Measurements from ENCODE around the gene SNCAIP. TPM values are rescaled to one million over a fixed set of nuclear protein-coding genes. Genes with fewer than 3 reads are reported as not detected.

Gene SNCAIP
- total and polyA plus RNA-seq, 9 donors = 5.3 to 13.2 (median 8.9) TPM

DNA sequence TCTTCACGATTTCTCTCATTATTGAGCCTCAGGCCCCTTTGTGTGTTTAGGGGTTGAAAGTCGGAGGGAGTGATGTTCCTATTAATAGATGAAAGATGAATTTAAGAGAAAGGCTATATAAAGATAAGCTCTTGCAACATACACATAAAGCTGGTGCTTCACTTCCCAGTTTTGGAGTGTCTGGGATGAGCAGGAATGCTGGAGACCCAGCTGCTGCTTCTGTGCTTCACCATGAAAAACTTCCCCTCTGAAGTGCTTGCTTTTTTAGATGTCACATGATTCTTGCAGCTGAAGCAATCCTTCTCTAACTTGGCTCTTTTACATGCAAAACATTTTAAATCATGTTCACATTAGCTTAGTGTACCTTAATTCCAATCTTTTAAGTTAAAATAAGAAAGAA lies 19.7 kb upstream of the SNCAIP start:
- H3K9me3 ChIP-seq (replicated peaks; ENCODE audit: control insufficient read depth, low read depth, low read length) = no peaks in the 10 kb centered on the region
- peak; percentile 72 for DNase-seq
- no peaks in the 10 kb centered on the region for H3K4me1 ChIP-seq (ENCODE audit: control insufficient read depth, insufficient read depth, low read length)
- WGBS (ENCODE audit: insufficient coverage) = no CpG with 5 or more reads among the region's 2 CpGs
- no peaks in the 10 kb centered on the region for H3K36me3 ChIP-seq (ENCODE audit: control insufficient read depth, insufficient read depth, low read length)
- no peak overlapping the region for H3K4me3 ChIP-seq (ENCODE audit: low read length)
- H3K27me3 ChIP-seq (ENCODE audit: control insufficient read depth, insufficient read depth, low read length) = no peaks in the 10 kb centered on the region
- H3K27ac ChIP-seq (ENCODE audit: low read length) = no peak overlapping the region

DNA sequence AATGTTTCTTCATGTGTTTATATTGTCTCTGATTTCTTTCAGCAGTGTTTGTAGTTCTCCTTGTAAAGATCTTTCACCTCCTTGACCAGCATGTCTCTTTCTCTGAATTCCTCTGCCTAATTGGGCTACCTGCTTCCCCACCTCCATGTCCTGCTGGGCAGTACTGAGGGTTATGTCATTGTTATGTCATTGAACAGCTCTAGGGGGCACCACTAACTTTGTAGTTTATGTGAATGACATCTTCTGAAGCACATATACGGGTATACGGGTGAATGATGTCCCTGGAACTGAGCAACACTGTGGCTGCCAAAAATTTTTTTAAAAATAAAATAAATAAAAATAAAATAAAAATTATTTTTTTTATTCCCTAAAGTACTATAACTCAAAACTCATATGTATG lies 16.9 kb upstream of the SNCAIP start:
- DNase-seq = no peak
- Histone ChIP-seq H3K4me1 (ENCODE audit: control insufficient read depth, insufficient read depth, low read length) (no peaks in the 10 kb centered on the region), H3K36me3 (ENCODE audit: control insufficient read depth, insufficient read depth, low read length) (no peaks in the 10 kb centered on the region), H3K9me3 (replicated peaks; ENCODE audit: control insufficient read depth, low read depth, low read length) (no peaks in the 10 kb centered on the region), H3K27ac (ENCODE audit: low read length) (no peak overlapping the region), H3K27me3 (ENCODE audit: control insufficient read depth, insufficient read depth, low read length) (no peaks in the 10 kb centered on the region), H3K4me3 (ENCODE audit: low read length) (no peak overlapping the region)
- WGBS (ENCODE audit: insufficient coverage) = no CpG with 5 or more reads among the region's 2 CpGs

DNA sequence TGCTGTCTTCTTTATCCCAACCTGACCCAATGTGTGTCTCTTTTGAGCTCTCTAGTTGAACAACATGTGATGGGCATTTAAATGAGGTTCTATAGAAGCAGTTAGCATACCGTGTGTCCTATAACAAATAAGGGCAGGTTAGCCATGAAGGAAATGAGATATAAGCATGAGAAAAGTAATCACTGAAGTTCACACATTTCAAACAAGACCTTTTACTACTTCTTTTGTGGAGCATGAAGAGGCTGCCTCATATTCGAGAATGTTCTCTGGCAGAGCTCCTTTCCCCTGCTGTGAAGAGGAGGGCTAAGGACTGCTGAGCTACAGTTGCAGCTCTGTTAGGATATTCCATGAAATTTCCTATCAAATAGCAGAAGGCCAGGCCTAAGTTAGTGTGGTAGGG lies 15.2 kb upstream of the SNCAIP start:
- H3K4me3 ChIP-seq (ENCODE audit: low read length) = no peak overlapping the region
- WGBS (ENCODE audit: insufficient coverage) = no CpG with 5 or more reads among the region's 2 CpGs
- no peak for DNase-seq
- no peaks in the 10 kb centered on the region for H3K27me3 ChIP-seq (ENCODE audit: control insufficient read depth, insufficient read depth, low read length)
- H3K27ac ChIP-seq (ENCODE audit: low read length) = no peak overlapping the region
- no peaks in the 10 kb centered on the region for H3K36me3 ChIP-seq (ENCODE audit: control insufficient read depth, insufficient read depth, low read length)
- H3K9me3 ChIP-seq (replicated peaks; ENCODE audit: control insufficient read depth, low read depth, low read length) = no peaks in the 10 kb centered on the region
- no peaks in the 10 kb centered on the region for H3K4me1 ChIP-seq (ENCODE audit: control insufficient read depth, insufficient read depth, low read length)

DNA sequence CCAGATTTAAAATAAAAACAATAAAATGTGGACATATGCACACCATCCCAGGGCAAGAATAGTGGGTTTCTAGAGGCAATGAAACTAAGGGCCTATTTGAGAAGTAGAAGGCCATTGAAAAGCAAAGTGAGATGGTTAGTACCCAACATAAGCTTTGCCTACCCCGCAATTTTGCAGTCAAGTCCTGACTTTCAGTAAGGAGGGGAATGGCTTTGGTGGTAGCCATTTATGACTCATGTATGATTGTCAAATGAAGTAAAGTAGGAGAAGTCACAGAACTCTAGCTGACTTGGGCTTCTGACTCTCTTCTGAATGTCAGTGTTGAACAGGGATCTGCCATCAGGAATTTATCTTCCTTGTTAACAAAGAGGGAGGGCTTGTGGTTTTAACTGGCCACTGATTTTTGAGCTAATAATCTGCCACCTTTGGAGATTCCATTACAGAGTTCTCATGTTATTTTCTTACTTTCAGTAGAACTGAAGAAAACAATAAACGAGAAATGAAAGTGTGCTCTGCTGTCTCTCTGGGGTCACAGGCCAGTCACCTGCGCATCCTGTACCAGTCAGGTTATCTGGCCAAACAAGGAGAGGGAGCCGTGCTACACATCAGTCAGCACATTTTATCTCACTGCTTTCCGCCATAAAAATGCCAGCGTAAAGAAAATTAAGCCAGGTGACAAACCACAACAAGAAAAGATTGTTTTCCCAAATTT lies 14.3 kb upstream of the SNCAIP start:
- DNase-seq = no peak
- no peaks in the 10 kb centered on the region for H3K36me3 ChIP-seq (ENCODE audit: control insufficient read depth, insufficient read depth, low read length)
- 80% methylated on average over 2 of the region's 6 CpGs for WGBS (ENCODE audit: insufficient coverage)
- no peaks in the 10 kb centered on the region for H3K9me3 ChIP-seq (replicated peaks; ENCODE audit: control insufficient read depth, low read depth, low read length)
- H3K4me1 ChIP-seq (ENCODE audit: control insufficient read depth, insufficient read depth, low read length) = no peaks in the 10 kb centered on the region
- no peak overlapping the region for H3K4me3 ChIP-seq (ENCODE audit: low read length)
- no peak overlapping the region for H3K27ac ChIP-seq (ENCODE audit: low read length)
- no peaks in the 10 kb centered on the region for H3K27me3 ChIP-seq (ENCODE audit: control insufficient read depth, insufficient read depth, low read length)

DNA sequence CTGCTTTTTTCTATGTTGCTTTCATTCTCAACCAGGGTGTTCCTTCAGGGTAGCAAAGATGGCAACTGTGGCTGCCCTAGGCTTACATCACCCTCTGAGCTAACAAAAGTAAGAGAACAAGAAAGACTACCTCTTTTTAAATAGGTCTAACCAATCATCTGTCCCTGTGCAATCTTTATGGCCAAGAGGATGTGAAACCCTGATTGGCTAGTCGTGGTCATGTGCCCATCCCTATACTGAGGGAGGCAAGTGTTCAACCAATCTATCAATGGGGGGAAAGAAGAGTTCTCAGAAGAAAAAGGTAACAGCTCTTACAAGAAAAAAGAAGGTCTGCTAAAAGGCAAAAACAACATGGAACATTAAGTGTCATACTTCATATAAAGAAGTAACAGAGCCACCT lies 11.7 kb upstream of the SNCAIP start:
- no peaks in the 10 kb centered on the region for H3K36me3 ChIP-seq (ENCODE audit: control insufficient read depth, insufficient read depth, low read length)
- H3K9me3 ChIP-seq (replicated peaks; ENCODE audit: control insufficient read depth, low read depth, low read length) = no peaks in the 10 kb centered on the region
- WGBS (ENCODE audit: insufficient coverage) = no CpG with 5 or more reads among the region's 1 CpG
- no peak overlapping the region for H3K27ac ChIP-seq (ENCODE audit: low read length)
- DNase-seq = peak; percentile 15
- H3K4me1 ChIP-seq (ENCODE audit: control insufficient read depth, insufficient read depth, low read length) = no peaks in the 10 kb centered on the region
- H3K4me3 ChIP-seq (ENCODE audit: low read length) = no peak overlapping the region
- H3K27me3 ChIP-seq (ENCODE audit: control insufficient read depth, insufficient read depth, low read length) = no peaks in the 10 kb centered on the region

DNA sequence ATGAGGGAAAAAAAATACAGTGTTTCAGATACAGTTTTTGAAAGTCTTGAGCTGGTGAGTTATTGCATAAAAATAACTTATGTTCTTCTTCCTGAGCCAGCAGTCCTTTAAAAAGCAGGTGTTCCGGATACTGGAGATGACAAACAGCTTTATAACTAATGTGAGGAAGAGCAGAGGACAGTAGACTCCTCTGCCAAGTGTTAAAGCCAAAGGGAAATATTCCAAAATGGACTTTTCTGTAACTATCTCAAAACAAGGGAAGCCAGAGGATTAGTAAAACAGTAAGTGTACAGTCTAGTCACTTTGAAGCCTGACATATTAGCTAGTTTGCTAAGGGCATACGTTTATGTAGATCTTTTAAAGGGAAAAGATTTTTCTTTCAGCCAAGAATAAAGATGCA lies 11.0 kb upstream of the SNCAIP start:
- H3K36me3 ChIP-seq (ENCODE audit: control insufficient read depth, insufficient read depth, low read length) = no peaks in the 10 kb centered on the region
- DNase-seq = peak; percentile 95

DNA sequence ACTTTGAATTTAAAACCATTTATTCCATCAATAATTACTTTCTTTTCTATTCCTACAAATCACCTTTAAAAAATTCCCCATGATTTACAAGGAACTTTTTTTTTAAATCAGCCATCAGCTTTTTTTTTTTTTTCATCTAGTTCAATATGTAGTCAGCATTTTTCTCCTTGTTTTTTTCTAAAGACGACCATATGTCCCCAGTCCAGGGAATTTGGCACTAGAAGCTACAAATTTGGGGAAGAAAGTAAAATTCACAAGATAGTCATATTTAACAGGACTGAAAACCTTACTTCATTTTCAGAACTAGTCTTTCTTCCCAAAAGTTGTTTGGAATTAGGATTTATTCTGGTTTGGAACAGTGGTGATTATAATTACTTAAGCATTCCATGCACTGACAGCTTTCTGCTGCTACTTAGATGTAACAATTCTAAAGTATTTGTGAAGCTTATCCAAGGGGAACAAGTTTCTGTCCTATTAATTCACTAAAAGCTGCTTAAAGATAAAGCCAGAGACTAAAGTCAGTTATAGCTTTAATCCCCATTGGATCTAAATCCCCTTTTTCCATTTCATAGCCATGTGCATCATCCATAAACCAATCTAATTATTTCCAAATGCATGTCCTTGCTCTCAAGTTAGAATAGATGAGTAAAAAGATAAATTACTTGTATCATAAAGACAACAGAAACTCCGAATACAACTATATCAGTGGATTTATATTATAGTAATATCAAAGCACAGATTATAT lies 7.4 kb upstream of the SNCAIP start:
- no peaks in the 10 kb centered on the region for H3K27me3 ChIP-seq (ENCODE audit: control insufficient read depth, insufficient read depth, low read length)
- no peaks in the 10 kb centered on the region for H3K36me3 ChIP-seq (ENCODE audit: control insufficient read depth, insufficient read depth, low read length)
- no peaks in the 10 kb centered on the region for H3K4me1 ChIP-seq (ENCODE audit: control insufficient read depth, insufficient read depth, low read length)
- no CpG with 5 or more reads among the region's 2 CpGs for WGBS (ENCODE audit: insufficient coverage)
- H3K9me3 ChIP-seq (replicated peaks; ENCODE audit: control insufficient read depth, low read depth, low read length) = peaks cover 2% of the 10 kb centered on the region
- no peak overlapping the region for H3K27ac ChIP-seq (ENCODE audit: low read length)
- H3K4me3 ChIP-seq (ENCODE audit: low read length) = no peak overlapping the region
- peak; percentile 75 for DNase-seq

More for the DNA sequence above, 11.0 kb upstream of the SNCAIP start:
- Histone ChIP-seq H3K27ac (ENCODE audit: low read length) (no peak overlapping the region), H3K27me3 (ENCODE audit: control insufficient read depth, insufficient read depth, low read length) (no peaks in the 10 kb centered on the region), H3K4me1 (ENCODE audit: control insufficient read depth, insufficient read depth, low read length) (no peaks in the 10 kb centered on the region), H3K9me3 (replicated peaks; ENCODE audit: control insufficient read depth, low read depth, low read length) (no peaks in the 10 kb centered on the region), H3K4me3 (ENCODE audit: low read length) (no peak overlapping the region)
- no CpG with 5 or more reads among the region's 2 CpGs for WGBS (ENCODE audit: insufficient coverage)

DNA sequence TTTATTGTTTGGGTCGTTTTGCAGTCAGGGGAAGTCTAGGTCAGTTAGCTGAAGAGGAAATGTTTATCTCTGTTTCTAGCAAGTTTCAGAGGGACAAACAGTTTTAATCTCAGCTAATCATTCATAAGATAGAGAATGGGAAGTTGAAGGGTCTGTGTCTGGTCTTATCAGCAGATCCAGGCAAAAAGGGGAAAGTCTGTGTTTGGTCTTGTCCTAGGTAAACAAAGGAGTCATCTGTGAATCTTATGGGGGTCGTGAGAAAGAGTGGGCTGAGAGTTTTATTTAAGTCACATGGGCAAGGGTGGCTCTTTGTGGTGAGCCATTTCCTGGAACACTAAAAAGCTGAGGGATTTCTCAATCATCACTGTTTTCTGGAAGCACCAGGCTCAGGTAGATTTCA lies 5.6 kb upstream of the SNCAIP start:
- no peak overlapping the region for H3K27ac ChIP-seq (ENCODE audit: low read length)
- no peak overlapping the region for H3K4me3 ChIP-seq (ENCODE audit: low read length)
- H3K27me3 ChIP-seq (ENCODE audit: control insufficient read depth, insufficient read depth, low read length) = peaks cover 2% of the 10 kb centered on the region
- 33% methylated on average over 1 of the region's 2 CpGs for WGBS (ENCODE audit: insufficient coverage)
- H3K36me3 ChIP-seq (ENCODE audit: control insufficient read depth, insufficient read depth, low read length) = no peaks in the 10 kb centered on the region
- no peak for DNase-seq
- H3K4me1 ChIP-seq (ENCODE audit: control insufficient read depth, insufficient read depth, low read length) = peaks cover 8% of the 10 kb centered on the region
- peaks cover 2% of the 10 kb centered on the region for H3K9me3 ChIP-seq (replicated peaks; ENCODE audit: control insufficient read depth, low read depth, low read length)

DNA sequence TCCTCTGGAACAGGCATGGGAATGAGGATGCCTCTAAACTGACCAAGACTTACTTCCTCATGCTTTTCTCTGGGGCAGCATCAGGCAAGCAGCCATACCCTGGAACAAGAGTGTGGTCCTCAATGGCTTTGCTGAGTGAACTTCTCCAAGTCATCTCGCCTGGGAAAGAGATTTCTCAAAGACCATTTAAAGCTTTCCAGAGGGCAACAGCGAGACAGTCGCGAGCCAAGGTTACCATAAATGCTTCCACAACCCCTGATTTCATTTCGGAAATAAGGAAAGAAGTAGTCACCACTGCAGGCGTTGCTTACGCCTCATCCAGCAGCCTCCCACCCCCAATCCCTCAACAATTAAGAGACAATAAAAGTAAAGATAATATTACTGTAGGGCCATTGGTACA lies 1.1 kb upstream of the SNCAIP start:
- H3K9me3 ChIP-seq (replicated peaks; ENCODE audit: control insufficient read depth, low read depth, low read length) = peaks cover 8% of the 10 kb centered on the region
- peaks cover 12% of the 10 kb centered on the region for H3K4me1 ChIP-seq (ENCODE audit: control insufficient read depth, insufficient read depth, low read length)
- H3K27ac ChIP-seq (ENCODE audit: low read length) = peak overlapping the region; percentile 56
- DNase-seq = peak; percentile 90
- WGBS (ENCODE audit: insufficient coverage) = 0% methylated on average over 1 of the region's 7 CpGs
- H3K27me3 ChIP-seq (ENCODE audit: control insufficient read depth, insufficient read depth, low read length) = peaks cover 3% of the 10 kb centered on the region
- no peaks in the 10 kb centered on the region for H3K36me3 ChIP-seq (ENCODE audit: control insufficient read depth, insufficient read depth, low read length)
- H3K4me3 ChIP-seq (ENCODE audit: low read length) = no peak overlapping the region

DNA sequence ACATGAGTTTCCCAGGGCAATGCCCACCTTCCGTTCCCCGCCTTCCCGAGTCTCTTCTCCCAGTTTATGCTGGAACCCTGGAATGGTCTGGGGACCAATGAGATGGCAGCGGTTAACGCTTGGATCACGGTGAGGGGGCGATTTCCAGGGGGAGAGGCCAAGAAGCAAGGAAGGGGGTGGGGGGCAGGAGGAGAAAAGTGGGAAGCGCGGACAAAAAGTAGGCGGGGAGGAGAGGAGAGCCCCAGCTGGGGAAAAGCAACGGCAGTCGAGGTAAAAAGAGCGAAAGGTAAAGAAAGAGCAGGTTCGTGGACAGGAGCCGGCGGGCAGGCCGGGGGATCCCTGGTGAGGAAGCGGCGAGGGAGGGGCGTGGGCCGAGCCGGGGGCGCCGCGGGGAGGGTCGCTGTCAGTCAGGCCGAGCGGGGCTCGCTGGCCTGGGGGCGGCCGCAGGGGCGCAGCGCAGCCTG lies 508 bp upstream of the SNCAIP start:
- H3K4me3 ChIP-seq (ENCODE audit: low read length) = peak overlapping the region; percentile 47
- no peaks in the 10 kb centered on the region for H3K36me3 ChIP-seq (ENCODE audit: control insufficient read depth, insufficient read depth, low read length)
- H3K4me1 ChIP-seq (ENCODE audit: control insufficient read depth, insufficient read depth, low read length) = peaks cover 12% of the 10 kb centered on the region
- peak overlapping the region; percentile 21 for H3K27ac ChIP-seq (ENCODE audit: low read length)
- peaks cover 8% of the 10 kb centered on the region for H3K9me3 ChIP-seq (replicated peaks; ENCODE audit: control insufficient read depth, low read depth, low read length)
- DNase-seq = peak; percentile 65
- WGBS (ENCODE audit: insufficient coverage) = 0% methylated on average over 30 of the region's 33 CpGs
- H3K27me3 ChIP-seq (ENCODE audit: control insufficient read depth, insufficient read depth, low read length) = peaks cover 3% of the 10 kb centered on the region

Data from muscle of leg (tissue), 11 donors.